GM12874 (cell line): Measurements from ENCODE around the gene PSMA3.

ENCODE experiments used
- CTCF ChIP-seq: IDR thresholded peaks from 2 replicates; pipeline ENCODE4 v1.5.1; 2011; ENCODE audit warnings: low read depth, mild to moderate bottlenecking, control low read depth, low read length, moderate library complexity; ENCODE audit not compliant: insufficient read depth

The PSMA3 gene

GRCh38 chr14:58275527-58276190, 31.0 kb downstream of the PSMA3 start:
- TF ChIP-seq CTCF: no peak

GRCh38 chr14:58276208-58276607, 31.6 kb downstream of the PSMA3 start:
- no peak for TF ChIP-seq CTCF

- no peak for TF ChIP-seq CTCF
These were observed 33.5 kb downstream of the PSMA3 start for GRCh38 chr14:58278177-58278576.

GRCh38 chr14:58280954-58281787, 36.5 kb downstream of the PSMA3 start:
- no peak for TF ChIP-seq CTCF

- no peak for TF ChIP-seq CTCF
These were observed 37.3 kb downstream of the PSMA3 start for GRCh38 chr14:58281969-58282368.

GRCh38 chr14:58282925-58283593, 38.4 kb downstream of the PSMA3 start:
- TF ChIP-seq CTCF: no peak

GRCh38 chr14:58283730-58284129, 39.1 kb downstream of the PSMA3 start:
- no peak for TF ChIP-seq CTCF
